ENCODE results near the gene STXBP5. TPM values are rescaled to one million over a fixed set of nuclear protein-coding genes. Genes with fewer than 3 reads are reported as not detected.

STXBP5 gene
- total and polyA plus RNA-seq, 2 of the 4 experiments (the other 2 are of a cell fraction) = 13.2 to 46.4 TPM

DNA sequence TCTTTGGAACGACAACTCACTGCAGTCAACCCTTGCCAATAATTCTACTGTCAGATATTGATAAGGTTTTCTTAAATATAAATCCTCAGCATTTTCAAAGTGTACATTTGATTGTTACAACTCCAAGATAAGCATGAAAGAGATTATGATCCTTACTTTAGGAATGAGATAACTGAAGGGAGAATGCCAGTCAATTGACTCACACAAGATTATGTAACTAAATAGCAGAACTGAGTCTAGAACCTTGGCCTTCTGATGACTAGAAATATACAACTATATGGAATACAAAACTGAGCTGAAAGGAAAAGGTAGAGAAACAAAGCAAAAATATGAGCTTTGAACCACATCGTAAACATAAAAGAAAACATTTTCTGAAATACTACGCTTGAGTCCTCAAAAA lies 26.9 kb upstream of the STXBP5 start:
- no peak overlapping the region for H4K91ac ChIP-seq (ENCODE audit: insufficient read depth, low read depth, low read length)
- ChIA-PET POLR2A (ENCODE audit: unreplicated experiment) (no interaction called here), CTCF (no interaction called here)
- ATAC-seq (ENCODE audit: low read depth) (peak; percentile 64), DNase-seq (peak; percentile 56)
- H3K4me1 ChIP-seq (ENCODE audit: control insufficient read depth, insufficient read depth, low read length) = no peaks in the 10 kb centered on the region
- no peak overlapping the region for H3K14ac ChIP-seq (replicated peaks; ENCODE audit: low read depth, low read length)
- BruUV-seq (replicated peaks) = no TSS peak
- H2BK5ac ChIP-seq (ENCODE audit: low read depth, low read length, poor library complexity, severe bottlenecking) = no peak overlapping the region
- no peak overlapping the region for H2BK20ac ChIP-seq (ENCODE audit: low read depth, low read length)
- no peak overlapping the region for H3K27ac ChIP-seq (ENCODE audit: insufficient read depth, low read length)
- no peak overlapping the region for H4K5ac ChIP-seq (ENCODE audit: low read depth, low read length)
- H3K27me3 ChIP-seq (ENCODE audit: control insufficient read depth, insufficient read depth, low read length) = no peaks in the 10 kb centered on the region
- H3K18ac ChIP-seq (ENCODE audit: low read depth, low read length) = no peak overlapping the region
- no peak overlapping the region for H3K4me3 ChIP-seq (ENCODE audit: insufficient read depth, low read depth, low read length)
- H3K56ac ChIP-seq (ENCODE audit: extremely low read depth, insufficient read depth, low read length) = no peak overlapping the region
- H3K79me1 ChIP-seq (ENCODE audit: low read depth in 1 of 2, low read length in 2 of 2) = no peaks in the 10 kb centered on the region
- dilution Hi-C loops (cut with HindIII; ENCODE audit: low sequenced_read_pairs, unreplicated experiment) (no loop called here), in situ Hi-C loops (cut with MboI; ENCODE audit: low sequenced_read_pairs) (no loop called here), intact Hi-C loops (cut with micrococcal nuclease) (no loop called here)
- no peaks in the 10 kb centered on the region for H3K9me3 ChIP-seq (ENCODE audit: control insufficient read depth, insufficient read depth, low read length)
- TF ChIP-seq, protein P1, sequence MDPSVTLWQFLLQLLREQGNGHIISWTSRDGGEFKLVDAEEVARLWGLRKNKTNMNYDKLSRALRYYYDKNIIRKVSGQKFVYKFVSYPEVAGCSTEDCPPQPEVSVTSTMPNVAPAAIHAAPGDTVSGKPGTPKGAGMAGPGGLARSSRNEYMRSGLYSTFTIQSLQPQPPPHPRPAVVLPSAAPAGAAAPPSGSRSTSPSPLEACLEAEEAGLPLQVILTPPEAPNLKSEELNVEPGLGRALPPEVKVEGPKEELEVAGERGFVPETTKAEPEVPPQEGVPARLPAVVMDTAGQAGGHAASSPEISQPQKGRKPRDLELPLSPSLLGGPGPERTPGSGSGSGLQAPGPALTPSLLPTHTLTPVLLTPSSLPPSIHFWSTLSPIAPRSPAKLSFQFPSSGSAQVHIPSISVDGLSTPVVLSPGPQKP (IDR thresholded peaks at IDR 0.05; ENCODE audit: borderline replicate concordance, low read depth, low read length) = no peak
- TF ChIP-seq, protein P2, sequence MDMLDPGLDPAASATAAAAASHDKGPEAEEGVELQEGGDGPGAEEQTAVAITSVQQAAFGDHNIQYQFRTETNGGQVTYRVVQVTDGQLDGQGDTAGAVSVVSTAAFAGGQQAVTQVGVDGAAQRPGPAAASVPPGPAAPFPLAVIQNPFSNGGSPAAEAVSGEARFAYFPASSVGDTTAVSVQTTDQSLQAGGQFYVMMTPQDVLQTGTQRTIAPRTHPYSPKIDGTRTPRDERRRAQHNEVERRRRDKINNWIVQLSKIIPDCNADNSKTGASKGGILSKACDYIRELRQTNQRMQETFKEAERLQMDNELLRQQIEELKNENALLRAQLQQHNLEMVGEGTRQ (IDR thresholded peaks at IDR 0.05; ENCODE audit: low read depth, low read length) = no peak
- TF ChIP-seq RAD21 (IDR thresholded peaks at IDR 0.05; ENCODE audit: low read length) (no peak), MXI1 (IDR thresholded peaks at IDR 0.05; ENCODE audit: borderline replicate concordance, low read depth, low read length) (no peak), FOS (IDR thresholded peaks at IDR 0.05; ENCODE audit: low read depth, low read length) (no peak), BHLHE40 (IDR thresholded peaks at IDR 0.05; ENCODE audit: low read depth, low read length) (no peak)
- no peak overlapping the region for H3K23ac ChIP-seq (ENCODE audit: low read depth, low read length)
- H2AFZ ChIP-seq (replicated peaks; ENCODE audit: low read length, poor library complexity) = no peak overlapping the region
- no peaks in the 10 kb centered on the region for H3K36me3 ChIP-seq (ENCODE audit: control insufficient read depth, insufficient read depth, low read length)
- H3K9ac ChIP-seq (ENCODE audit: low read depth, low read length) = no peak overlapping the region
- no peaks in the 10 kb centered on the region for H4K20me1 ChIP-seq (ENCODE audit: insufficient read depth, low read length)
- no peak overlapping the region for H3K4ac ChIP-seq (ENCODE audit: low read depth, low read length)
- H4K8ac ChIP-seq (ENCODE audit: low read depth in 2 of 2, low read length in 2 of 2) = no peak overlapping the region; a peak in 1 of 4 replicates
- H2BK120ac ChIP-seq (ENCODE audit: low read depth, low read length) = no peak overlapping the region
- no peak overlapping the region for H2AK9ac ChIP-seq (replicated peaks; ENCODE audit: low read depth, low read length, poor library complexity)
- no peaks in the 10 kb centered on the region for H3K9me1 ChIP-seq (ENCODE audit: insufficient read depth, low read length)
- no peak overlapping the region for H2BK15ac ChIP-seq (ENCODE audit: low read depth, low read length)
- H3K4me2 ChIP-seq (ENCODE audit: low read depth, low read length) = no peak overlapping the region
- no peak overlapping the region for H2AK5ac ChIP-seq (ENCODE audit: low read depth, low read length)
- no CpG with 5 or more reads among the region's 3 CpGs for WGBS, 2 experiments (ENCODE audit: extremely low coverage in 2 of 2, insufficient read length in 1 of 2)

Measured in IMR-90 (cell line).